ENCODE measurements around the gene CYTH2.

DNA sequence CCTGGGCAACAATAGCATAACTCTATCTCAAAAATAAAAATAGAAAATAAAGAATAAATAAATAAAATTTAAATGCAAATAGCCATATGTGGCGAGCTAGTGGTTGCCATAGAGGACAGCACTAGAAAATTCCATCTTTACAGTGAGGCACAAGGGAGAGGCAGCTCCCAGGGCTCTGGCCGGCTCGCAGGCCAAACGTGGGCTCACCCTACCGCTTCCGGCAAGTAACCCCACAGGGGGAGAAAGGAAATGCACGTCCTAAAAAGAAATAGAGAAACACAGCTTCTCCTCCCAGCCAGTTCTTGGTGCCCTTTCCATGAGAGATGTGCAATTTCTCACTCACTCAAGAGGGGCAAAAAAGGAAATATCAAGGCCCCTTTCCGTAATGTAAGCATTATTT is 35.8 kb upstream of the CYTH2 start:
- TF ChIP-seq, protein P1, sequence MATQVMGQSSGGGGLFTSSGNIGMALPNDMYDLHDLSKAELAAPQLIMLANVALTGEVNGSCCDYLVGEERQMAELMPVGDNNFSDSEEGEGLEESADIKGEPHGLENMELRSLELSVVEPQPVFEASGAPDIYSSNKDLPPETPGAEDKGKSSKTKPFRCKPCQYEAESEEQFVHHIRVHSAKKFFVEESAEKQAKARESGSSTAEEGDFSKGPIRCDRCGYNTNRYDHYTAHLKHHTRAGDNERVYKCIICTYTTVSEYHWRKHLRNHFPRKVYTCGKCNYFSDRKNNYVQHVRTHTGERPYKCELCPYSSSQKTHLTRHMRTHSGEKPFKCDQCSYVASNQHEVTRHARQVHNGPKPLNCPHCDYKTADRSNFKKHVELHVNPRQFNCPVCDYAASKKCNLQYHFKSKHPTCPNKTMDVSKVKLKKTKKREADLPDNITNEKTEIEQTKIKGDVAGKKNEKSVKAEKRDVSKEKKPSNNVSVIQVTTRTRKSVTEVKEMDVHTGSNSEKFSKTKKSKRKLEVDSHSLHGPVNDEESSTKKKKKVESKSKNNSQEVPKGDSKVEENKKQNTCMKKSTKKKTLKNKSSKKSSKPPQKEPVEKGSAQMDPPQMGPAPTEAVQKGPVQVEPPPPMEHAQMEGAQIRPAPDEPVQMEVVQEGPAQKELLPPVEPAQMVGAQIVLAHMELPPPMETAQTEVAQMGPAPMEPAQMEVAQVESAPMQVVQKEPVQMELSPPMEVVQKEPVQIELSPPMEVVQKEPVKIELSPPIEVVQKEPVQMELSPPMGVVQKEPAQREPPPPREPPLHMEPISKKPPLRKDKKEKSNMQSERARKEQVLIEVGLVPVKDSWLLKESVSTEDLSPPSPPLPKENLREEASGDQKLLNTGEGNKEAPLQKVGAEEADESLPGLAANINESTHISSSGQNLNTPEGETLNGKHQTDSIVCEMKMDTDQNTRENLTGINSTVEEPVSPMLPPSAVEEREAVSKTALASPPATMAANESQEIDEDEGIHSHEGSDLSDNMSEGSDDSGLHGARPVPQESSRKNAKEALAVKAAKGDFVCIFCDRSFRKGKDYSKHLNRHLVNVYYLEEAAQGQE (IDR thresholded peaks at IDR 0.05; ENCODE audit: low read depth): no peak
- TF ChIP-seq EP300 (IDR thresholded peaks at IDR 0.05; ENCODE audit: borderline replicate concordance): no peak
- TF ChIP-seq FOXM1 (IDR thresholded peaks at IDR 0.05; ENCODE audit: borderline replicate concordance, low read depth): no peak
- no peak for TF ChIP-seq YY1 (IDR thresholded peaks at IDR 0.05; ENCODE audit: low read depth)
- no peak for TF ChIP-seq TAF1 (IDR thresholded peaks at IDR 0.05; ENCODE audit: low read depth)
- no peak for TF ChIP-seq EGR1 (IDR thresholded peaks at IDR 0.05)
- TF ChIP-seq, protein P2, sequence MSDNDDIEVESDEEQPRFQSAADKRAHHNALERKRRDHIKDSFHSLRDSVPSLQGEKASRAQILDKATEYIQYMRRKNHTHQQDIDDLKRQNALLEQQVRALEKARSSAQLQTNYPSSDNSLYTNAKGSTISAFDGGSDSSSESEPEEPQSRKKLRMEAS (IDR thresholded peaks at IDR 0.05): no peak
- TF ChIP-seq TEAD4 (IDR thresholded peaks at IDR 0.05): no peak
- TF ChIP-seq TCF12 (IDR thresholded peaks at IDR 0.05; ENCODE audit: low read depth): no peak
- no peak for TF ChIP-seq RAD21 (IDR thresholded peaks at IDR 0.05; ENCODE audit: low read depth)
- TF ChIP-seq NFIC (IDR thresholded peaks at IDR 0.05): no peak
- no peak for TF ChIP-seq CREB1 (IDR thresholded peaks at IDR 0.05; ENCODE audit: low read depth)
- TF ChIP-seq CEBPB (IDR thresholded peaks at IDR 0.05): no peak
